Gastrocnemius medialis (tissue), 4 donors: ENCODE measurements around the gene TCEAL3.

Experiments used
- POLR2A ChIP-seq, 2 donors: fragments of 450-650 bp; IDR thresholded peaks; one replicate each; pipeline ENCODE4 v1.6.1; 2017; ENCODE audit warnings: antibody characterized with exemption in 2 of 2, mild to moderate bottlenecking in 2 of 2, moderate library complexity in 2 of 2
- TF ChIP-seq, protein P1 (sequence below), 5 experiments: fragments of 450-650 bp in 3 of 5; fragments of 200-600 bp in 2 of 5; sonication (generic) in 2 of 5; IDR thresholded peaks in 4 of 5; conservative IDR thresholded peaks in 1 of 5; 1 replicate in 4 of 5; 2 replicates in 1 of 5; pipeline ENCODE4 v1.5.1; 2016 to 2019; ENCODE audit warnings: antibody characterized with exemption in 5 of 5, mild to moderate bottlenecking in 3 of 5, moderate library complexity in 3 of 5

DNA sequence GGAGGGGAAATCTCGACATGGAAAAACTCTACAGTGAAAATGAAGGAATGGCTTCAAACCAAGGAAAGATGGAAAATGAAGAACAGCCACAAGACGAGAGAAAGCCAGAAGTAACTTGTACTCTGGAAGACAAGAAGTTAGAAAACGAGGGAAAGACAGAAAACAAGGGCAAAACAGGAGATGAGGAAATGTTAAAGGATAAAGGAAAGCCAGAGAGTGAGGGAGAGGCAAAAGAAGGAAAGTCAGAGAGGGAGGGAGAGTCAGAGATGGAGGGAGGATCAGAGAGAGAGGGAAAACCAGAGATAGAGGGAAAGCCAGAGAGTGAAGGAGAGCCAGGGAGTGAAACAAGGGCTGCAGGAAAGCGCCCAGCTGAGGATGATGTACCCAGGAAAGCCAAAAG lies 21.1 kb upstream of the TCEAL3 start:
- TF ChIP-seq, protein P1, sequence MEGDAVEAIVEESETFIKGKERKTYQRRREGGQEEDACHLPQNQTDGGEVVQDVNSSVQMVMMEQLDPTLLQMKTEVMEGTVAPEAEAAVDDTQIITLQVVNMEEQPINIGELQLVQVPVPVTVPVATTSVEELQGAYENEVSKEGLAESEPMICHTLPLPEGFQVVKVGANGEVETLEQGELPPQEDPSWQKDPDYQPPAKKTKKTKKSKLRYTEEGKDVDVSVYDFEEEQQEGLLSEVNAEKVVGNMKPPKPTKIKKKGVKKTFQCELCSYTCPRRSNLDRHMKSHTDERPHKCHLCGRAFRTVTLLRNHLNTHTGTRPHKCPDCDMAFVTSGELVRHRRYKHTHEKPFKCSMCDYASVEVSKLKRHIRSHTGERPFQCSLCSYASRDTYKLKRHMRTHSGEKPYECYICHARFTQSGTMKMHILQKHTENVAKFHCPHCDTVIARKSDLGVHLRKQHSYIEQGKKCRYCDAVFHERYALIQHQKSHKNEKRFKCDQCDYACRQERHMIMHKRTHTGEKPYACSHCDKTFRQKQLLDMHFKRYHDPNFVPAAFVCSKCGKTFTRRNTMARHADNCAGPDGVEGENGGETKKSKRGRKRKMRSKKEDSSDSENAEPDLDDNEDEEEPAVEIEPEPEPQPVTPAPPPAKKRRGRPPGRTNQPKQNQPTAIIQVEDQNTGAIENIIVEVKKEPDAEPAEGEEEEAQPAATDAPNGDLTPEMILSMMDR (IDR thresholded peaks at IDR 0.05 in 4 of 5, conservative IDR thresholded peaks at IDR 0.05 in 1 of 5) = no peak
- TF ChIP-seq POLR2A (IDR thresholded peaks at IDR 0.05) = no peak
